Spleen (tissue), 11 donors: Measurements from ENCODE around the gene L3MBTL1. TPM values are rescaled to one million over a fixed set of nuclear protein-coding genes. Genes with fewer than 3 reads are reported as not detected.

Experiments
- DNase-seq: peaks from one replicate; pipeline ENCODE4 v3.0.0-alpha.2; 2020
- H3K27ac ChIP-seq, 8 donors: fragments of 200-600 bp; sonication (generic) in 7 of 8; 1 replicate in 4 of 8; 2 replicates in 4 of 8; pipeline versions ENCODE4 v1.5.0 to v1.8.0; 2016 to 2021; ENCODE audit warnings: inconsistent platforms in 4 of 8, mild to moderate bottlenecking in 4 of 8, moderate library complexity in 1 of 8
- H3K27me3 ChIP-seq, 7 donors: fragments of 200-600 bp; sonication (generic) in 6 of 7; replicated peaks in 1 of 7; 1 replicate in 4 of 7; 2 replicates in 3 of 7; pipeline versions ENCODE4 v1.5.0 to v1.8.0; 2016 to 2021; ENCODE audit warnings: inconsistent platforms in 3 of 7, mild to moderate bottlenecking in 1 of 7
- H3K36me3 ChIP-seq, 6 donors: fragments of 200-600 bp; sonication (generic) in 5 of 6; 1 replicate in 4 of 6; 2 replicates in 2 of 6; pipeline versions ENCODE4 v1.5.0 to v1.8.0; 2016 to 2021; ENCODE audit warnings: inconsistent platforms in 2 of 6
- H3K4me1 ChIP-seq, 6 donors: fragments of 200-600 bp; sonication (generic) in 5 of 6; 1 replicate in 3 of 6; 2 replicates in 3 of 6; pipeline versions ENCODE4 v1.5.0 to v1.8.0; 2016 to 2021; ENCODE audit warnings: inconsistent platforms in 3 of 6
- H3K4me3 ChIP-seq, 8 donors: fragments of 200-600 bp; sonication (generic) in 7 of 8; 1 replicate in 4 of 8; 2 replicates in 4 of 8; pipeline versions ENCODE4 v1.5.0 to v1.8.0; 2016 to 2021; ENCODE audit warnings: inconsistent platforms in 4 of 8, mild to moderate bottlenecking in 4 of 8, moderate library complexity in 2 of 8
- H3K9me3 ChIP-seq, 8 donors: fragments of 200-600 bp; sonication (generic) in 7 of 8; 1 replicate in 4 of 8; 2 replicates in 4 of 8; pipeline versions ENCODE4 v1.5.0 to v1.8.0; 2016 to 2021; ENCODE audit warnings: inconsistent platforms in 4 of 8
- POLR2A ChIP-seq, 3 donors: fragments of 450-650 bp; IDR thresholded peaks; one replicate each; pipeline ENCODE4 v1.5.1; 2017; ENCODE audit warnings: antibody characterized with exemption in 3 of 3, mild to moderate bottlenecking in 1 of 3
- POLR2AphosphoS5 ChIP-seq, 3 donors: sonication (generic); formaldehyde crosslinking; IDR thresholded peaks; one replicate each; pipeline ENCODE4 v1.5.1; 2017; ENCODE audit warnings: antibody characterized with exemption in 3 of 3
- WGBS, 5 donors: extraction: QIAGEN DNeasy Blood & Tissue Kit in 3 of 5; methylation state at CpG; one replicate each; pipeline versions ENCODE4 v1.1.5 to v1.1.7; 2013 to 2018; 5-methylcytosine and 5-hydroxymethylcytosine counted together
- intact Hi-C: fragments of 100-400 bp; cut with DNase I; formaldehyde crosslinking; loops from one replicate; pipeline ENCODE4 v1.15.0; 2023; ENCODE audit warnings: low total_unique reads
- polyA plus RNA-seq, 3 donors: library from polyadenylated mRNA; stranded (reverse); fragments of 200-250 nt; gene quantifications; one replicate each; pipeline ENCODE4 v1.2.1, GENCODE V29; 2013
- total RNA-seq, 7 donors: library from RNA; depleted of rRNA in 3 of 7; stranded (reverse); fragments of >200 nt in 3 of 7; fragmentation: NEBNext Ultra II Directional in 4 of 7; extraction: Animal tissue kit (Norgen Biotek cat#: 25700) in 4 of 7; gene quantifications; one replicate each; pipeline versions ENCODE4 v1.1.0 to v1.2.1, GENCODE V29; 2016 to 2021
- TF ChIP-seq, protein P1 (sequence below), 11 experiments: fragments of 200-600 bp in 7 of 11; fragments of 450-650 bp in 4 of 11; sonication (generic) in 4 of 11; IDR thresholded peaks in 8 of 11; conservative IDR thresholded peaks in 3 of 11; 1 replicate in 7 of 11; 2 replicates in 4 of 11; pipeline versions ENCODE4 v1.4.0 to v1.8.0; 2016 to 2021; ENCODE audit warnings: antibody characterized with exemption in 11 of 11, inconsistent platforms in 4 of 11, mild to moderate bottlenecking in 1 of 11
- donor health status: healthy with polysubstance abuse.
- donor health status: DM: no; HTN: no; CAD: no; lungs with moderate emphysema.
- donor health status: DM: no; HTN: no; CAD: no.
- donor health status: Bipolar disorder and iron deficiency.
- donor health status: healthy.
- donor health status: DM: no; HTN: no; CAD: no.
- donor health status: DM: yes; HTN: yes; CAD: no.

The L3MBTL1 gene
- total and polyA plus RNA-seq, 10 donors, result 3.1 to 19.1 (median 14.1) TPM

DNA sequence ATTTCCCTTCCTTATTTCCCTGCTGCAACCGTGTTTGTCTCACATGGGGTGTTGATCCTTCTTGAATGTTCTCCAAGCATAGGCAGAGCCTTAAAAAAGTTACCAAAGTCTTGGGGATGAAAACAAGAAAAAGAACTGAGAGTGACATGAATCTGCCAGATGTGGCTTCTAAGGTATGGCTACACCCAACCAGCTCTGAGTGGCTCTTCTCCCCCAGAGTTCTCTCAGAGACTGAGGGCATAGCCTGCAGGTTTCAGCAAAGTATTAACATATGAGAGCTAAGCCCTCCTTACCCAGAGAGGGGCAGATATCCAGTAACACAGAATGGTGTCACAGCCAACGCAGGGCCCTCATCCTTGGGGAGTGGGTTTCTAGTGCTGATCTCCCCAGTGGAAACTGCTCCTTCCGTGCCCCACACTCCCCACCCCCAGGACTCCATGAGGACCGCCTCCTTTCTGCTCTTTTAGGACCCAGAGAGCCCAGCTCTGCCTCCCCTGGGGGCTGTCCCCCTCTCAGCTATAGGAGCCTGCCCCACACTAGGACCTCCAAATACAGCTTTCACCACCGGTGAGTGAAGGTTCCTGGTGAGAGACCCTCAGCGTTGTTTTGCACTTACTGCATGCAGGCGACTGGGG is 28.0 kb downstream of the L3MBTL1 start:
- WGBS, 5 donors, result 83 to 95% (median 87%) methylated on average over 7 of the region's 7 CpGs
- H3K36me3 ChIP-seq, result peaks cover 0 to 44% (median 8%) of the 10 kb centered on the region in 6 donors

DNA sequence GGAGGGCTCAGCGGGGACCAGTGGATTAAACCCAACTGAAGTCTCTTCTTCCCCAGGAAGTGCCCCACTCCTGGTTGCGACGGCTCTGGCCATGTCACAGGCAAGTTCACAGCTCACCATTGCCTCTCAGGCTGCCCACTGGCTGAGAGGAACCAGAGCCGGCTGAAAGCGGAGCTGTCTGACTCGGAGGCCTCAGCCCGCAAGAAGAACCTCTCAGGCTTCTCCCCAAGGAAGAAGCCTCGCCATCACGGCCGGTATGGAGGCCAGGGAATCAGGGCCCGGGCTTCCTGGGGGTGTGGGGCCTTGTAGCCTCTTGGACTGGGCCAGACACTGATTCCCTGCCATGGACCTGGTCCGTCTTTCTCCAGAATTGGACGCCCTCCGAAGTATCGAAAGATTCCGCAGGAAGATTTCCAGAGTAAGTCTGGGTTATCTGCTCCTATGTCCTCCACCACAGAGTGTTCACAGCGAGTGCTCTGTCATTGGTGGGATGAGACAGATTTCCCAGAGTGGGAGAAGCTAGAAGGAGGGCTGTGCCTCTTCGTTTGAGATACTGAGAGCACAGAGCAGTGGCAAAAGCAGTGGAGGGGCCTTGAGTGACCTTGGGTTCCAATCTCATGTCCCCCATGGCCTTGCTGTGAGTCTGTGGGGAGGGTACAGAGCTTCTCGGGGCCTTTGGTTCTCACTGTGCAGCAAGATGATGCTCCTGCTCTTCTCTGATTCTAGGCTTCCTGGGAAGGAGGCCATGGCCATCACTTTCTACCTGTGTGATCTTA is 28.7 kb downstream of the L3MBTL1 start:
- intact Hi-C loops, result loop anchor here (5.0 kb wide), 1 partner anchor 156 kb away; no protein-coding TSS in a partner anchor
- Histone ChIP-seq H3K27me3 (no peaks in the 10 kb centered on the region), H3K36me3 (peaks cover 0 to 48% (median 9%) of the 10 kb centered on the region in 6 donors), H3K9me3 (no peaks in the 10 kb centered on the region), H3K4me1 (peaks cover 0 to 13% (median 0%) of the 10 kb centered on the region in 6 donors), H3K27ac (no peak overlapping the region), H3K4me3 (no peak overlapping the region)
- DNase-seq, result no peak
- 82 to 95% (median 88%) methylated on average over 17 to 19 of the region's 19 CpGs for WGBS, 5 donors
- TF ChIP-seq POLR2A (IDR thresholded peaks at IDR 0.05) (no peak), POLR2AphosphoS5 (IDR thresholded peaks at IDR 0.05) (no peak)
- TF ChIP-seq, protein P1, sequence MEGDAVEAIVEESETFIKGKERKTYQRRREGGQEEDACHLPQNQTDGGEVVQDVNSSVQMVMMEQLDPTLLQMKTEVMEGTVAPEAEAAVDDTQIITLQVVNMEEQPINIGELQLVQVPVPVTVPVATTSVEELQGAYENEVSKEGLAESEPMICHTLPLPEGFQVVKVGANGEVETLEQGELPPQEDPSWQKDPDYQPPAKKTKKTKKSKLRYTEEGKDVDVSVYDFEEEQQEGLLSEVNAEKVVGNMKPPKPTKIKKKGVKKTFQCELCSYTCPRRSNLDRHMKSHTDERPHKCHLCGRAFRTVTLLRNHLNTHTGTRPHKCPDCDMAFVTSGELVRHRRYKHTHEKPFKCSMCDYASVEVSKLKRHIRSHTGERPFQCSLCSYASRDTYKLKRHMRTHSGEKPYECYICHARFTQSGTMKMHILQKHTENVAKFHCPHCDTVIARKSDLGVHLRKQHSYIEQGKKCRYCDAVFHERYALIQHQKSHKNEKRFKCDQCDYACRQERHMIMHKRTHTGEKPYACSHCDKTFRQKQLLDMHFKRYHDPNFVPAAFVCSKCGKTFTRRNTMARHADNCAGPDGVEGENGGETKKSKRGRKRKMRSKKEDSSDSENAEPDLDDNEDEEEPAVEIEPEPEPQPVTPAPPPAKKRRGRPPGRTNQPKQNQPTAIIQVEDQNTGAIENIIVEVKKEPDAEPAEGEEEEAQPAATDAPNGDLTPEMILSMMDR (IDR thresholded peaks at IDR 0.05 in 8 of 11, conservative IDR thresholded peaks at IDR 0.05 in 3 of 11), result no peak

More for the DNA sequence above, 28.0 kb downstream of the L3MBTL1 start:
- no peaks in the 10 kb centered on the region for H3K27me3 ChIP-seq
- H3K27ac ChIP-seq, result no peak overlapping the region
- DNase-seq, result no peak
- no peak overlapping the region for H3K4me3 ChIP-seq
- no peaks in the 10 kb centered on the region for H3K9me3 ChIP-seq
- intact Hi-C loops, result loop anchor here (5.0 kb wide), 1 partner anchor 157 kb away; no protein-coding TSS in a partner anchor
- no peak for TF ChIP-seq POLR2AphosphoS5 (IDR thresholded peaks at IDR 0.05)
- TF ChIP-seq, protein P1 (IDR thresholded peaks at IDR 0.05 in 8 of 11, conservative IDR thresholded peaks at IDR 0.05 in 3 of 11), result no peak
- TF ChIP-seq POLR2A (IDR thresholded peaks at IDR 0.05), result no peak
- peaks cover 0 to 13% (median 0%) of the 10 kb centered on the region in 6 donors for H3K4me1 ChIP-seq

DNA sequence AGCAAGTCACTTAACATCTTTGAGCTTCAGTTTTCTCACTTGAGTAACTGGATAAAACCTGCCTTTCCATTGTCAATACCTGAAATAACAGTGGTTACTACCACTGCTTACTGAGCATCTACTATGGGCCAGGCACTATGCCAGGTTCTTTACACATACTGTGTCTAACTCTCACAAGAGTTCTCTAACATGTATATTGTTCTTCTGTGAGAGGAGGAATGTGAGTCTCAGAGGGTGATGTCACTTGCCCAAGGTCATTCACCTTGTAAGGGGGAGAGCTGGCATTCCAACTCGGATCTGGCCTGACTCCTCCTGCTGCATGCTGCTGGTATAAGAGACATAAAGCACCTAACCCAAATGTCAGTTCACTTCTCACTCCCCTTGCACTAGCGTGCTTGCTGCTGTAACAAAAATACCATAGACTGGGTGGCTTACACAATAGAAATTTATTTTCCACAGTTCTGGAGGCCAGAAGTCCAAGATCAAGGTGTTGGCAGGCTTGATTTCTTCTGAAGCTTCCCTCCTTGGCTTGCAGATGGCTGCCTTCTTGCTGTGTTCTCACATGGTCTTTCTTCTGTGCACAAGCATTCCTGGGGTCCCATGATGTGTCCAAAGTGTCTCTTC is 29.4 kb downstream of the L3MBTL1 start:
- intact Hi-C loops, result loop anchor here (5.0 kb wide), 1 partner anchor 155 kb away; no protein-coding TSS in a partner anchor
- Histone ChIP-seq H3K27ac (no peak overlapping the region), H3K4me1 (peaks cover 0 to 13% (median 0%) of the 10 kb centered on the region in 6 donors), H3K36me3 (peaks cover 0 to 49% (median 9%) of the 10 kb centered on the region in 6 donors), H3K9me3 (no peaks in the 10 kb centered on the region), H3K27me3 (no peaks in the 10 kb centered on the region), H3K4me3 (no peak overlapping the region)
- TF ChIP-seq POLR2A (IDR thresholded peaks at IDR 0.05) (no peak), POLR2AphosphoS5 (IDR thresholded peaks at IDR 0.05) (no peak)
- TF ChIP-seq, protein P1 (IDR thresholded peaks at IDR 0.05 in 8 of 11, conservative IDR thresholded peaks at IDR 0.05 in 3 of 11), result no peak
- 66 to 89% (median 72%) methylated on average over 2 of the region's 2 CpGs for WGBS, 5 donors
- no peak for DNase-seq
